Fibroblast of pulmonary artery (primary cell): Measurements from ENCODE around the gene ARID4B.

Experiments used
- DNase-seq: peaks from one replicate; pipeline ENCODE4 v3.0.0-alpha.2; 2010; ENCODE audit warnings: low read depth
- H3K4me3 ChIP-seq: replicated peaks from 2 replicates; pipeline ENCODE4 v1.5.1; 2011; ENCODE audit warnings: low read depth, mild to moderate bottlenecking, control low read depth, low read length, moderate library complexity
- TF ChIP-seq, protein P1 (sequence below): IDR thresholded peaks from 2 replicates; pipeline ENCODE4 v1.5.1; 2011; ENCODE audit warnings: mild to moderate bottlenecking, control low read depth, low read length, inconsistent platforms; ENCODE audit errors: missing control alignments

ARID4B gene

DNA sequence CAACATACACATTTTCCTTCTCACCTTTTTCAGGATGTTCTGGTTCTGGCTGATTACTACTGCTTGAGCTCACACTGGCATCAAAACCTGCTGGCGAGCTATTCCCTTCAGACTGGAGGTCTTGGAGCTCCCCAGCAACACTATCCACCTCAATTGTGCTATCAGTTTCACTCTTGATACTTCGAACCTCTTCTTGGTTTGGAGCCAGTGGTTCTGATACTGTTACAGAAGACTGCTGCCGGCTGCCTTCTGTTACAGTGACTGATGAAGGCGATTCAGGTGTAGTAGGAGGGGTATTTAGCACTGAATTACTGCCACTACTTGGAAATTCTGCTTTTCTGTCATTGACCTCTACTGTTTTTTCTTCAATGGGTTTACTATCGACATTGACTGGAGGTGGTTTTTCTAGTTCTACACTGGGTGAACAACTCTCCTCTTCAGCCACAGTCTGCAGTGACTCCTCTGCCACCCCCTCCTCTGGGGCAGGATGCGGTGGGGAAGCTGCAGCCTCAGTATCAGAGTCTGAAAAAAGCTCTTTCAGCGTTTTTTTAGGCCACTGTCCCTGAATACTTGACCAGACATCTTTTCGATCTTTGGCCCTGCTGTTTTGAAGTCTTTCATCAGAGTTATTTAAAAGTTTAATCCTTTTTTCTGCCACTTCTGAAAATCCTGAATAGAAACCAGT is 146.3 kb downstream of the ARID4B start:
- TF ChIP-seq, protein P1, sequence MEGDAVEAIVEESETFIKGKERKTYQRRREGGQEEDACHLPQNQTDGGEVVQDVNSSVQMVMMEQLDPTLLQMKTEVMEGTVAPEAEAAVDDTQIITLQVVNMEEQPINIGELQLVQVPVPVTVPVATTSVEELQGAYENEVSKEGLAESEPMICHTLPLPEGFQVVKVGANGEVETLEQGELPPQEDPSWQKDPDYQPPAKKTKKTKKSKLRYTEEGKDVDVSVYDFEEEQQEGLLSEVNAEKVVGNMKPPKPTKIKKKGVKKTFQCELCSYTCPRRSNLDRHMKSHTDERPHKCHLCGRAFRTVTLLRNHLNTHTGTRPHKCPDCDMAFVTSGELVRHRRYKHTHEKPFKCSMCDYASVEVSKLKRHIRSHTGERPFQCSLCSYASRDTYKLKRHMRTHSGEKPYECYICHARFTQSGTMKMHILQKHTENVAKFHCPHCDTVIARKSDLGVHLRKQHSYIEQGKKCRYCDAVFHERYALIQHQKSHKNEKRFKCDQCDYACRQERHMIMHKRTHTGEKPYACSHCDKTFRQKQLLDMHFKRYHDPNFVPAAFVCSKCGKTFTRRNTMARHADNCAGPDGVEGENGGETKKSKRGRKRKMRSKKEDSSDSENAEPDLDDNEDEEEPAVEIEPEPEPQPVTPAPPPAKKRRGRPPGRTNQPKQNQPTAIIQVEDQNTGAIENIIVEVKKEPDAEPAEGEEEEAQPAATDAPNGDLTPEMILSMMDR, result no peak
- DNase-seq, result no peak
- H3K4me3 ChIP-seq, result no peak overlapping the region

DNA sequence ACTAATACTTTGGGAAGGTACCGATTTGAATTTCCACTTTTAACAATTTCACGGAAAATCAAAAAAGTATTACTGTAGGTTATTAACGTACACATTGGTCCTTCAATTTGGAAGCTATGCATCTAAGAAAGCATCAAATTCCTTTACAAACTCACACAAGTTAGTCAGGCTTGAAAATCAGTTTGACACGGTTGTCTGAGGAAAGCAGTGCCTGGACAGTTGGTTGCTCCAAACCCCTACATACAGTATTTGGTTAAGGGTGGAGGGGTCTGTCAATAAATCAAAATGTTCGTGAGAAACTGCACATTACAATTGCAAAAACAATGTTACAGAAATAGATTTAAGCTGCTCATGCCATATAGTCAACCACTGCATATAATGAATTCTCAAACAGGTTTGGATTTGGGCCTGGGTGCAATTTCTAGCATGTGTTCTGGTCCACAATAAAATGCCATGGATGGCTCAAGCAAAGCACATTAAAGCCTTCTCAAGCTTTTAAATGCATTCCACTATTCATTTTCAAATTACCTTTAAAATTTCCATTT is 147.0 kb downstream of the ARID4B start:
- H3K4me3 ChIP-seq, result no peak overlapping the region
- no peak for DNase-seq
- TF ChIP-seq, protein P1, result no peak

DNA sequence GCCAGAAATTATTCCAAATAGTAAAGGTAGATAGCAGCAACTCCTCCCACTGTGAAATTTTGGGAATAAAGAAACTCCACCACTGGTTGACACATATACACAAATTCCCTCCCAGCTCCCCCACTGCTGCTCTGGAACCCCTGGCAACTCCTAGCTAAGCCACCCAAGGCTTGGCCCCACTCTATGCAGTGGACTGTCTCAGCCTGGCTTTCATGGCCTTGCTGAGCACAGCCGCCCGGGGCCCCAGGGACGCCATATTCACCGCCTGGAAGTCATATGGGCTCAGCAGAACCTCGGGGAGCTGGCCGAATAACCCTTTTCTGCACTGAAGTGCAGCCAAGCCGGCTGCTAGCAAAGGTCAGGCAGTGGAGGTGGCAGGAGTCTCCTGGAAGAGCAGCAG is 151.5 kb downstream of the ARID4B start:
- TF ChIP-seq, protein P1, result no peak
- H3K4me3 ChIP-seq, result no peak overlapping the region
- DNase-seq, result no peak

DNA sequence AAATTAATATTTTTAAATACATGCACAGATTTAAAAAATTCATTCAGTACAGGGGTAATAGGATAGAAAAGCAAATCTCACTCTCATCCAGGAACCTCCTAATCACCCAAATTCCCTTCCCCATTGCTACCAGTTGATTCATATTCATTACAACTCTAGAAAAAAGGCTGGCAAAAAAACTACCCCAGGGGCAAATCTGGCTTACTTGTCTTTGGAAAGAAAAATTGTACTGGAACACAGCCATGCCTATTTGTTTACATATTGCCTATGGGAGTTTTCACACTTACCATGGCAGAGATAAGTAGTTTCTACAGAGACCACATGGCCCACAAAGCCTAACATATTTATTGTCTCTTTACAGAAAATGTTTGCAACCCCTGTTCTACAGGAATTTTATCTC is 158.0 kb downstream of the ARID4B start:
- TF ChIP-seq, protein P1, result no peak
- no peak for DNase-seq
- no peak overlapping the region for H3K4me3 ChIP-seq

DNA sequence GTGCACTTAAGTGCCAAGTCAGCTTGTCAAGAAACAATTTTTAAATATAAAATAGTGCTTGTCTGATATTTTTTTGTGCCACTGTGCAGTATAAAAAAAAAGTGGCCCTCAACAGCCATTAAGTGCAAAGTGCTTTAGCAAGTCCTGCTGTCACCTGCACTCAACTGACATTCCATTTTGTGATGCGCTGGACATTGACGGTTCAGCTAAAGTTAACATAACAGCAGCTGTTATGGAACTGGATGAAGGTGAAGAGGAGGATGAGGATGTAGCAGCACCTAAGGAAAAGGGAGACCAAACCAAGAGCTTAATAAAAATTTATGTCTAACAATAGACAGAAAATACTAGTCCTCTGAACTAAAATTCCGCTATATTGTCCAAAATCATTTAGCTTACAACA is 159.6 kb downstream of the ARID4B start:
- TF ChIP-seq, protein P1, result no peak
- H3K4me3 ChIP-seq, result no peak overlapping the region
- DNase-seq, result no peak

DNA sequence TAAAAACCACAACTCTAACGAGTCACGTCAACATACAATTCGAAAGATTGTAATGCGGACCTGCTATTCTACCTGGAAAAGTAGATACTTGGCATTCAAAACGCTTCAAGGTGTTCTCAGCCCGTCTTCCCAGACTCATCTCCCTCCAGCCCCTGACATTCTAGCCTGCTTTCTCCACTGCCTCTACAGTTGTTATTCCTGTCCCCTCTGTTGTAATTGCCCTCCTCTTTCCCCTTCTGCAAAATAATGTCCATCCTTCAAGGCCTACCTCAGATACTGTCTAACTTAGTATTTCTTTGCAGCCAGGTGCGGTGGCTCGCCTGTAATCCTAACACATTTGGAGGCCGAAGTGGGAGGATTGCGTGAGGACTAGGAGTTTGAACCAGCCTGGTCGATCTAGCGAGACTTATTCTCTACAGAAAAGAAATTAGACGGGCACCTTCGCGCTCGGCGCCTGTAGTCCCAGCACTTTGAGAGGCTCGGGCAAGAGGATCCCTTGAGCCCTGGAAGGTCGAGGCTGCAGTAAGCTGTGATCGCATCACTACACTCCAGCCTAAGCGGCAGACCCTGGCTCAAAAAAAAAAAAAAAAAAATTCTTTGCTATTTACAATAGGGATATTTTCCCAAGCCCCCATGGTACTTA is 166.2 kb downstream of the ARID4B start:
- DNase-seq, result no peak
- H3K4me3 ChIP-seq, result peak overlapping the region; percentile 96

More for the DNA sequence above, 166.2 kb downstream of the ARID4B start:
- TF ChIP-seq, protein P1, result no peak
